GM23338 (cell line): ENCODE results near the gene C18orf54. TPM values are rescaled to one million over a fixed set of nuclear protein-coding genes. Genes with fewer than 3 reads are reported as not detected.

Source experiments
- ATAC-seq: fragments of 200-7000 bp; cut with Tn5 transposase; 3 replicates; pipeline ENCODE4 v1.9.1; 2020
- DNase-seq: peaks from one replicate; pipeline ENCODE4 v3.0.0-alpha.2; 2015; ENCODE audit warnings: low spot score
- H2AFZ ChIP-seq: fragments of 200-600 bp; sonication (generic); 2 replicates; pipeline ENCODE4 v1.8.0; 2016; ENCODE audit warnings: antibody characterized with exemption, mild to moderate bottlenecking, moderate library complexity
- H3F3A ChIP-seq: fragments of 200-600 bp; sonication (generic); replicated peaks from 2 replicates; pipeline ENCODE4 v1.8.0; 2017; ENCODE audit warnings: antibody characterized with exemption, mixed run types, low read depth
- H3K27ac ChIP-seq: fragments of 200-600 bp; sonication (generic); 2 replicates; pipeline ENCODE4 v1.6.1; 2016; ENCODE audit warnings: low read depth
- H3K27me3 ChIP-seq: fragments of 200-600 bp; sonication (generic); 2 replicates; pipeline ENCODE4 v1.8.0; 2016; ENCODE audit warnings: mild to moderate bottlenecking, mixed run types, moderate library complexity; ENCODE audit not compliant: insufficient read depth
- H3K36me3 ChIP-seq: fragments of 200-600 bp; sonication (generic); 2 replicates; pipeline ENCODE4 v1.8.0; 2016; ENCODE audit warnings: mild to moderate bottlenecking; ENCODE audit not compliant: insufficient read depth
- H3K4me1 ChIP-seq: fragments of 200-600 bp; sonication (generic); 2 replicates; pipeline ENCODE4 v1.8.0; 2016; ENCODE audit warnings: mild to moderate bottlenecking, moderate library complexity; ENCODE audit not compliant: insufficient read depth
- H3K4me2 ChIP-seq: fragments of 200-600 bp; sonication (generic); 2 replicates; pipeline ENCODE4 v1.7.1; 2017; ENCODE audit warnings: mixed run types
- H3K4me3 ChIP-seq: fragments of 200-600 bp; sonication (generic); 2 replicates; pipeline ENCODE4 v1.6.1; 2016; ENCODE audit warnings: mixed run types
- H3K79me2 ChIP-seq: fragments of 200-600 bp; sonication (generic); replicated peaks from 2 replicates; pipeline ENCODE4 v1.8.0; 2017; ENCODE audit warnings: mild to moderate bottlenecking; ENCODE audit not compliant: insufficient read depth
- H3K9me2 ChIP-seq: fragments of 200-600 bp; sonication (generic); 2 replicates; pipeline ENCODE4 v1.8.0; 2017; ENCODE audit not compliant: insufficient read depth
- H4K20me1 ChIP-seq: fragments of 200-600 bp; sonication (generic); replicated peaks from 2 replicates; pipeline ENCODE4 v1.8.0; 2017; ENCODE audit warnings: mild to moderate bottlenecking; ENCODE audit not compliant: insufficient read depth
- H3K27ac Mint-ChIP-seq: 2 replicates; pipeline ENCODE4 v1.8.0; 2020; ENCODE audit warnings: inconsistent platforms, mild to moderate bottlenecking, moderate library complexity, mixed read lengths
- H3K27me3 Mint-ChIP-seq: 3 replicates; pipeline ENCODE4 v1.8.0; 2022; ENCODE audit warnings: low read depth, mild to moderate bottlenecking, moderate library complexity, mixed read lengths, inconsistent platforms; ENCODE audit not compliant: insufficient read depth, poor library complexity
- H3K36me3 Mint-ChIP-seq: 3 replicates; pipeline ENCODE4 v1.8.0; 2021; ENCODE audit warnings: low read depth, mild to moderate bottlenecking, inconsistent platforms, moderate library complexity, mixed read lengths
- H3K4me1 Mint-ChIP-seq: 3 replicates; pipeline ENCODE4 v1.8.0; 2020; ENCODE audit warnings: mild to moderate bottlenecking, inconsistent platforms, mixed read lengths
- H3K4me3 Mint-ChIP-seq: 3 replicates; pipeline ENCODE4 v1.8.0; 2021; ENCODE audit warnings: moderate library complexity, mild to moderate bottlenecking, inconsistent platforms, mixed read lengths
- H3K9me3 Mint-ChIP-seq: 3 replicates; pipeline ENCODE4 v1.8.0; 2020; ENCODE audit warnings: moderate library complexity, mild to moderate bottlenecking, inconsistent platforms, mixed read lengths
- CREB1 ChIP-seq: fragments of 250-450 bp; sonication (Bioruptor Pico); IDR thresholded peaks from 2 replicates; pipeline ENCODE4 v1.5.0; 2020; ENCODE audit warnings: low read depth, mild to moderate bottlenecking, moderate library complexity
- EZH2 ChIP-seq: fragments of 200-600 bp; sonication (generic); IDR thresholded peaks from one replicate; pipeline ENCODE4 v1.8.0; 2017; ENCODE audit warnings: antibody characterized with exemption, mild to moderate bottlenecking, low read depth; ENCODE audit not compliant: unreplicated experiment
- EZH2phosphoT487 ChIP-seq: fragments of 200-600 bp; sonication (generic); IDR thresholded peaks from one replicate; pipeline ENCODE4 v1.8.1; 2018; ENCODE audit warnings: antibody characterized with exemption; ENCODE audit not compliant: unreplicated experiment
- JUNB ChIP-seq: IDR thresholded peaks from one replicate; pipeline ENCODE4 v1.6.1; 2016; ENCODE audit warnings: antibody characterized with exemption; ENCODE audit not compliant: unreplicated experiment
- NANOG ChIP-seq: IDR thresholded peaks from 2 replicates; pipeline ENCODE4 v1.6.1; 2016; ENCODE audit warnings: antibody characterized with exemption, borderline replicate concordance
- POLR2AphosphoS5 ChIP-seq: IDR thresholded peaks from 2 replicates; pipeline ENCODE4 v1.6.1; 2016; ENCODE audit warnings: antibody characterized with exemption, low read depth
- STAT1 ChIP-seq: IDR thresholded peaks from one replicate; pipeline ENCODE4 v1.6.1; 2016; ENCODE audit warnings: antibody characterized with exemption; ENCODE audit not compliant: unreplicated experiment
- ZNF114 ChIP-seq: fragments of 250-450 bp; sonication (Bioruptor Pico); IDR thresholded peaks from 2 replicates; pipeline ENCODE4 v1.5.0; 2020; ENCODE audit warnings: mild to moderate bottlenecking, moderate library complexity
- ZNF331 ChIP-seq: fragments of 250-450 bp; sonication (Bioruptor Pico); IDR thresholded peaks from 2 replicates; pipeline ENCODE4 v1.5.0; 2020; ENCODE audit warnings: low read depth, mild to moderate bottlenecking, moderate library complexity
- polyA plus RNA-seq: library from polyadenylated mRNA; unstranded; fragments of >200 nt; fragmentation: Nextera tagmentation; extraction: Ambion mirVana; gene quantifications from 2 replicates; pipeline ENCODE4 v1.2.1, GENCODE V29; 2016
- total RNA-seq: library from RNA; depleted of rRNA; stranded (reverse); fragments of >200 nt; shearing (Covaris generic); gene quantifications from 2 replicates; pipeline ENCODE4 v1.2.3, GENCODE V29; 2014
- TF ChIP-seq, protein P1 (sequence below): fragments of 250-450 bp; sonication (Bioruptor Pico); IDR thresholded peaks from 2 replicates; pipeline ENCODE4 v1.5.0; 2020; ENCODE audit warnings: mild to moderate bottlenecking, moderate library complexity
- TF ChIP-seq, protein P2 (sequence below): IDR thresholded peaks from one replicate; pipeline ENCODE4 v1.6.1; 2018; ENCODE audit warnings: antibody characterized with exemption; ENCODE audit not compliant: unreplicated experiment
- TF ChIP-seq, protein P3 (sequence below): IDR thresholded peaks from 2 replicates; pipeline ENCODE4 v1.6.1; 2016; ENCODE audit warnings: antibody characterized with exemption

Gene C18orf54
- total and polyA plus RNA-seq, 2 experiments from 2014 or later = 13.9 to 29.6 TPM

DNA sequence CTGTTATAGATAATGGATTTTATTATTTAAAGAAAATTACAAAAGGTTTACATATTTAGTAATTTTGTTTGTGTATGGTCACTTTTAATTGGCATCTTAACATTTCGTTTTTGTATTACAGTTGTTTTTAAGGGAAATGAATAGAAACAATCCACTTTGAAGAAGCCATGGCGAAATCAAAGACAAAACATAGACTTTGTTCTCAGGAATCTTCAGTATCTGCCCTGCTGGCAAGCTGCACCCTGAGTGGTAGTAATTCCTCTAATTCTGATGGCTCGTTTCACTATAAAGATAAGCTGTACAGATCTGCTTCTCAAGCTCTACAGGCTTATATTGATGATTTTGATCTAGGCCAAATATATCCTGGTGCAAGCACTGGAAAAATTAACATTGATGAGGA lies 2.7 kb downstream of the C18orf54 start (continued):
- TF ChIP-seq, protein P1, sequence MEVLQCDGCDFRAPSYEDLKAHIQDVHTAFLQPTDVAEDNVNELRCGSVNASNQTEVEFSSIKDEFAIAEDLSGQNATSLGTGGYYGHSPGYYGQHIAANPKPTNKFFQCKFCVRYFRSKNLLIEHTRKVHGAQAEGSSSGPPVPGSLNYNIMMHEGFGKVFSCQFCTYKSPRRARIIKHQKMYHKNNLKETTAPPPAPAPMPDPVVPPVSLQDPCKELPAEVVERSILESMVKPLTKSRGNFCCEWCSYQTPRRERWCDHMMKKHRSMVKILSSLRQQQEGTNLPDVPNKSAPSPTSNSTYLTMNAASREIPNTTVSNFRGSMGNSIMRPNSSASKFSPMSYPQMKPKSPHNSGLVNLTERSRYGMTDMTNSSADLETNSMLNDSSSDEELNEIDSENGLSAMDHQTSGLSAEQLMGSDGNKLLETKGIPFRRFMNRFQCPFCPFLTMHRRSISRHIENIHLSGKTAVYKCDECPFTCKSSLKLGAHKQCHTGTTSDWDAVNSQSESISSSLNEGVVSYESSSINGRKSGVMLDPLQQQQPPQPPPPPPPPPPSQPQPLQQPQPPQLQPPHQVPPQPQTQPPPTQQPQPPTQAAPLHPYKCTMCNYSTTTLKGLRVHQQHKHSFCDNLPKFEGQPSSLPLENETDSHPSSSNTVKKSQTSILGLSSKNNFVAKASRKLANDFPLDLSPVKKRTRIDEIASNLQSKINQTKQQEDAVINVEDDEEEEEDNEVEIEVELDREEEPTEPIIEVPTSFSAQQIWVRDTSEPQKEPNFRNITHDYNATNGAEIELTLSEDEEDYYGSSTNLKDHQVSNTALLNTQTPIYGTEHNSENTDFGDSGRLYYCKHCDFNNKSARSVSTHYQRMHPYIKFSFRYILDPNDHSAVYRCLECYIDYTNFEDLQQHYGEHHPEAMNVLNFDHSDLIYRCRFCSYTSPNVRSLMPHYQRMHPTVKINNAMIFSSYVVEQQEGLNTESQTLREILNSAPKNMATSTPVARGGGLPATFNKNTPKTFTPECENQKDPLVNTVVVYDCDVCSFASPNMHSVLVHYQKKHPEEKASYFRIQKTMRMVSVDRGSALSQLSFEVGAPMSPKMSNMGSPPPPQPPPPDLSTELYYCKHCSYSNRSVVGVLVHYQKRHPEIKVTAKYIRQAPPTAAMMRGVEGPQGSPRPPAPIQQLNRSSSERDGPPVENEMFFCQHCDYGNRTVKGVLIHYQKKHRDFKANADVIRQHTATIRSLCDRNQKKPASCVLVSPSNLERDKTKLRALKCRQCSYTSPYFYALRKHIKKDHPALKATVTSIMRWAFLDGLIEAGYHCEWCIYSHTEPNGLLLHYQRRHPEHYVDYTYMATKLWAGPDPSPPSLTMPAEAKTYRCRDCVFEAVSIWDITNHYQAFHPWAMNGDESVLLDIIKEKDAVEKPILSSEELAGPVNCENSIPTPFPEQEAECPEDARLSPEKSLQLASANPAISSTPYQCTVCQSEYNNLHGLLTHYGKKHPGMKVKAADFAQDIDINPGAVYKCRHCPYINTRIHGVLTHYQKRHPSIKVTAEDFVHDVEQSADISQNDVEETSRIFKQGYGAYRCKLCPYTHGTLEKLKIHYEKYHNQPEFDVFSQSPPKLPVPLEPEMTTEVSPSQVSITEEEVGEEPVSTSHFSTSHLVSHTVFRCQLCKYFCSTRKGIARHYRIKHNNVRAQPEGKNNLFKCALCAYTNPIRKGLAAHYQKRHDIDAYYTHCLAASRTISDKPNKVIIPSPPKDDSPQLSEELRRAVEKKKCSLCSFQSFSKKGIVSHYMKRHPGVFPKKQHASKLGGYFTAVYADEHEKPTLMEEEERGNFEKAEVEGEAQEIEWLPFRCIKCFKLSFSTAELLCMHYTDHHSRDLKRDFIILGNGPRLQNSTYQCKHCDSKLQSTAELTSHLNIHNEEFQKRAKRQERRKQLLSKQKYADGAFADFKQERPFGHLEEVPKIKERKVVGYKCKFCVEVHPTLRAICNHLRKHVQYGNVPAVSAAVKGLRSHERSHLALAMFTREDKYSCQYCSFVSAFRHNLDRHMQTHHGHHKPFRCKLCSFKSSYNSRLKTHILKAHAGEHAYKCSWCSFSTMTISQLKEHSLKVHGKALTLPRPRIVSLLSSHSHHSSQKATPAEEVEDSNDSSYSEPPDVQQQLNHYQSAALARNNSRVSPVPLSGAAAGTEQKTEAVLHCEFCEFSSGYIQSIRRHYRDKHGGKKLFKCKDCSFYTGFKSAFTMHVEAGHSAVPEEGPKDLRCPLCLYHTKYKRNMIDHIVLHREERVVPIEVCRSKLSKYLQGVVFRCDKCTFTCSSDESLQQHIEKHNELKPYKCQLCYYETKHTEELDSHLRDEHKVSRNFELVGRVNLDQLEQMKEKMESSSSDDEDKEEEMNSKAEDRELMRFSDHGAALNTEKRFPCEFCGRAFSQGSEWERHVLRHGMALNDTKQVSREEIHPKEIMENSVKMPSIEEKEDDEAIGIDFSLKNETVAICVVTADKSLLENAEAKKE (CRISPR knock-in tag) = no peak
- TF ChIP-seq POLR2AphosphoS5 = no peak

GRCh38 chr18:54378057-54378456 lies 20.4 kb downstream of the C18orf54 start:
- H3K36me3 Mint-ChIP-seq = peaks cover 15% of the 10 kb centered on the region
- Histone ChIP-seq H3K4me1 (peaks cover 11% of the 10 kb centered on the region), H3K27me3 (no peaks in the 10 kb centered on the region), H3K27ac (no peak overlapping the region), H3K79me2 (no peaks in the 10 kb centered on the region), H3F3A (no peaks in the 10 kb centered on the region), H4K20me1 (no peaks in the 10 kb centered on the region), H3K4me2 (no peak overlapping the region), H3K9me2 (no peaks in the 10 kb centered on the region), H3K36me3 (peaks cover 27% of the 10 kb centered on the region), H2AFZ (no peak overlapping the region), H3K4me3 (no peak overlapping the region)
- no peak for DNase-seq
- H3K27ac Mint-ChIP-seq = no peak overlapping the region
- H3K4me1 Mint-ChIP-seq = peaks cover 15% of the 10 kb centered on the region
- no peak overlapping the region for H3K4me3 Mint-ChIP-seq
- ATAC-seq = no peak
- no peaks in the 10 kb centered on the region for H3K27me3 Mint-ChIP-seq
- H3K9me3 Mint-ChIP-seq = no peaks in the 10 kb centered on the region
- no peak for TF ChIP-seq EZH2phosphoT487
- no peak for TF ChIP-seq ZNF331 (CRISPR knock-in tag)
- TF ChIP-seq EZH2 = no peak
- no peak for TF ChIP-seq POLR2AphosphoS5
- TF ChIP-seq ZNF114 (CRISPR knock-in tag) = no peak
- no peak for TF ChIP-seq JUNB
- TF ChIP-seq, protein P2, sequence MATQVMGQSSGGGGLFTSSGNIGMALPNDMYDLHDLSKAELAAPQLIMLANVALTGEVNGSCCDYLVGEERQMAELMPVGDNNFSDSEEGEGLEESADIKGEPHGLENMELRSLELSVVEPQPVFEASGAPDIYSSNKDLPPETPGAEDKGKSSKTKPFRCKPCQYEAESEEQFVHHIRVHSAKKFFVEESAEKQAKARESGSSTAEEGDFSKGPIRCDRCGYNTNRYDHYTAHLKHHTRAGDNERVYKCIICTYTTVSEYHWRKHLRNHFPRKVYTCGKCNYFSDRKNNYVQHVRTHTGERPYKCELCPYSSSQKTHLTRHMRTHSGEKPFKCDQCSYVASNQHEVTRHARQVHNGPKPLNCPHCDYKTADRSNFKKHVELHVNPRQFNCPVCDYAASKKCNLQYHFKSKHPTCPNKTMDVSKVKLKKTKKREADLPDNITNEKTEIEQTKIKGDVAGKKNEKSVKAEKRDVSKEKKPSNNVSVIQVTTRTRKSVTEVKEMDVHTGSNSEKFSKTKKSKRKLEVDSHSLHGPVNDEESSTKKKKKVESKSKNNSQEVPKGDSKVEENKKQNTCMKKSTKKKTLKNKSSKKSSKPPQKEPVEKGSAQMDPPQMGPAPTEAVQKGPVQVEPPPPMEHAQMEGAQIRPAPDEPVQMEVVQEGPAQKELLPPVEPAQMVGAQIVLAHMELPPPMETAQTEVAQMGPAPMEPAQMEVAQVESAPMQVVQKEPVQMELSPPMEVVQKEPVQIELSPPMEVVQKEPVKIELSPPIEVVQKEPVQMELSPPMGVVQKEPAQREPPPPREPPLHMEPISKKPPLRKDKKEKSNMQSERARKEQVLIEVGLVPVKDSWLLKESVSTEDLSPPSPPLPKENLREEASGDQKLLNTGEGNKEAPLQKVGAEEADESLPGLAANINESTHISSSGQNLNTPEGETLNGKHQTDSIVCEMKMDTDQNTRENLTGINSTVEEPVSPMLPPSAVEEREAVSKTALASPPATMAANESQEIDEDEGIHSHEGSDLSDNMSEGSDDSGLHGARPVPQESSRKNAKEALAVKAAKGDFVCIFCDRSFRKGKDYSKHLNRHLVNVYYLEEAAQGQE = no peak
- no peak for TF ChIP-seq STAT1
- TF ChIP-seq, protein P3, sequence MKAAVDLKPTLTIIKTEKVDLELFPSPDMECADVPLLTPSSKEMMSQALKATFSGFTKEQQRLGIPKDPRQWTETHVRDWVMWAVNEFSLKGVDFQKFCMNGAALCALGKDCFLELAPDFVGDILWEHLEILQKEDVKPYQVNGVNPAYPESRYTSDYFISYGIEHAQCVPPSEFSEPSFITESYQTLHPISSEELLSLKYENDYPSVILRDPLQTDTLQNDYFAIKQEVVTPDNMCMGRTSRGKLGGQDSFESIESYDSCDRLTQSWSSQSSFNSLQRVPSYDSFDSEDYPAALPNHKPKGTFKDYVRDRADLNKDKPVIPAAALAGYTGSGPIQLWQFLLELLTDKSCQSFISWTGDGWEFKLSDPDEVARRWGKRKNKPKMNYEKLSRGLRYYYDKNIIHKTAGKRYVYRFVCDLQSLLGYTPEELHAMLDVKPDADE = no peak
- no peak for TF ChIP-seq NANOG
- no peak for TF ChIP-seq CREB1 (CRISPR knock-in tag)
